NCI-H82 (cell line): Measurements from ENCODE around the gene TOGARAM1.
"Not testable (repeated sequence)": the region's sequence is repeated elsewhere in the genome, so short reads cannot be mapped to it uniquely, and the experiment has no call there.

ENCODE experiments used
- DNase-seq: peaks from one replicate; lab custom pipeline; 2025; lab: John Stamatoyannopoulos, UW

The TOGARAM1 gene

GRCh38 chr14:45044638-45045037 is 82.6 kb downstream of the TOGARAM1 start:
- no peak for DNase-seq

GRCh38 chr14:45048385-45048784 is 86.4 kb downstream of the TOGARAM1 start:
- no peak for DNase-seq

- peak; percentile 6 for DNase-seq
These were observed 89.2 kb downstream of the TOGARAM1 start for GRCh38 chr14:45051180-45051579.

GRCh38 chr14:45051896-45052295 is 89.9 kb downstream of the TOGARAM1 start:
- DNase-seq, result no peak

- DNase-seq, result no peak
These were observed 95.4 kb downstream of the TOGARAM1 start for GRCh38 chr14:45057349-45057748.

- no peak for DNase-seq
These were observed 95.9 kb downstream of the TOGARAM1 start for GRCh38 chr14:45057881-45058364.

- DNase-seq, result no peak
These were observed 98.6 kb downstream of the TOGARAM1 start for GRCh38 chr14:45060551-45060950.

- DNase-seq, result no peak
These were observed 103.5 kb downstream of the TOGARAM1 start for GRCh38 chr14:45065540-45065939.

- DNase-seq, result peak; percentile 45
These were observed 104.0 kb downstream of the TOGARAM1 start for GRCh38 chr14:45065956-45066355.

GRCh38 chr14:45066667-45067066 is 104.7 kb downstream of the TOGARAM1 start:
- peak; percentile 6 for DNase-seq

- no peak for DNase-seq
These were observed 106.4 kb downstream of the TOGARAM1 start for GRCh38 chr14:45068396-45068795.

- no peak for DNase-seq
These were observed 108.2 kb downstream of the TOGARAM1 start for GRCh38 chr14:45070215-45070614.

- DNase-seq, result no peak
These were observed 110.1 kb downstream of the TOGARAM1 start for GRCh38 chr14:45072126-45072525.

GRCh38 chr14:45073231-45073879 is 111.4 kb downstream of the TOGARAM1 start:
- no peak for DNase-seq

- no peak for DNase-seq
These were observed 116.3 kb downstream of the TOGARAM1 start for GRCh38 chr14:45078323-45078722.

- not testable (repeated sequence) for DNase-seq
These were observed 118.5 kb downstream of the TOGARAM1 start for GRCh38 chr14:45080416-45080968.

- DNase-seq, result not testable (repeated sequence)
These were observed 119.1 kb downstream of the TOGARAM1 start for GRCh38 chr14:45081096-45081495.

GRCh38 chr14:45082420-45082819 is 120.4 kb downstream of the TOGARAM1 start:
- no peak for DNase-seq

GRCh38 chr14:45083617-45083975 is 121.6 kb downstream of the TOGARAM1 start:
- DNase-seq, result no peak

GRCh38 chr14:45083976-45084722 is 122.2 kb downstream of the TOGARAM1 start, which contains the start of gene PRPF39:
Gene PRPF39 (plus strand): TSS chr14:45084116. CDS start chr14:45095240, 11,124 bp downstream.
- peak; percentile 93 for DNase-seq

- DNase-seq, result no peak
These were observed 123.0 kb downstream of the TOGARAM1 start for GRCh38 chr14:45084946-45085346.

- no peak for DNase-seq
These were observed 127.8 kb downstream of the TOGARAM1 start for GRCh38 chr14:45089813-45090212.

GRCh38 chr14:45091710-45092109 is 129.7 kb downstream of the TOGARAM1 start:
- DNase-seq, result no peak
